Posterior cingulate gyrus (tissue), 11 donors: ENCODE results near the gene FMNL2.

ENCODE experiments used
- DNase-seq, 10 donors: peaks; one replicate each; pipeline versions ENCODE4 v3.0.0 to v3.0.0-alpha.2; 2020 to 2021; ENCODE audit warnings: mixed read lengths in 3 of 10
- intact Hi-C: fragments of 100-400 bp; cut with DNase I; formaldehyde crosslinking; loops from one replicate; pipeline ENCODE4 v1.15.1; 2023

FMNL2 gene

DNA sequence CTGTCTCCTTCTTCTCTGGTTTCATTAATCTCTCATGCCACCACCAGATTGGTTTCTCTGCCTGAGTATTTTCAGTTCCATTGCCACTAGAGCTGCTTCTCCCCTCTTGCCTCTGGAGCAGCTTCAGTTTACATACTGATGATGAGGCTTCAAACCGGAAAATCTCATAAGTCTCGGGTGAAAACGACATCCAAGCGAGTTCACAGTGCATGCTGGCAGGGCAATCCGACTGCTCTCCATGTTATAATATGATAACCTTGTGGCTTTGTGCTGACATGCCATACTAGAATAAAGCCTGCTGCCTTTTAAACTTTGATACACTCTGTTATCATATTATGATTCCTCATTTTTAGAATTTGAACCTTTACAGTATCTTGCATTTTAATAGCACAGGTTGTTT is 228.8 kb downstream of the FMNL2 start:
- intact Hi-C loops = loop anchor here (10.0 kb wide), 1 partner anchor 229 kb away; the partner anchor contains the start of gene FMNL2

GRCh38 chr2:152564754-152565551 is 230.0 kb downstream of the FMNL2 start:
- DNase-seq = no peak
- intact Hi-C loops = loop anchor here (10.0 kb wide), 1 partner anchor 230 kb away; the partner anchor contains the start of gene FMNL2

More for the DNA sequence above, 228.8 kb downstream of the FMNL2 start:
- no peak for DNase-seq

DNA sequence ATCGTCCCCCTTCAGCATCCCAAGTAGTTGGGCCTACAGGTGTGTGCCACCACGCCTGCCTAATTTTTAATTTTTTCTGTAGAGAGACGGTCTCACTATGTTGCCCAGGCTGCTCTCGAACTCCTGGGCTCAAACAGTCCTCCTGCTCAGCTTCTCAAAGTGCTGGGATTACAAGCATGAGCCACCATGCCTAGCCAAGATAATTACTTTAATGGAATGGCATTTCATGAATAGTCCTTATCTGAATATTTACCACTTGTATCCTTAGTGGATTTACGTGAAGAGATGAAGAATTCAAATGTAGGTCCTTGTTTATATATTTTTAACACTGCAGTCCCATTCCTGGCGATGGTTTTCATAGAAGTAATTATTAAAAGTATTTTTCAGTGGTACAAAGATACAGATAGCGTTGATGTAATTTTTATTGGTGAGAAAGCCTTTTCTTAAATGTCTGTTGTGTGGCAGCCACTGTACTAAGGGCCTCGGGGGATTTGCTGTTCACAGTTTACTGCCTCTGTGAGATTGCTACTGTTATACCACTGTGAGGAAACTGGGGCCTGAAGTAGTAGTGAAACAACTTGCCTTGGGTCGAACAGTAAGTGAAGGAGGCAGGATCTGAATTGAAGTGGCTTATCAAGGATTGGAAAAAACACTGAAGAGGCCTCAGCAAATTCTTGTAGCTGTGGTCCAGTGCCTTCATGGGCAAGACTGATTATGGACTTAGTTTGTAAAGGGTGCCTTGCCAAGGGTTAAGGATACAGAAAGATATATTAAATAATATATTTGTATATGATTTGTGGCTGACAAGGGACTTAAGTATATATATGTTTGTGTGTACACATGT is 231.1 kb downstream of the FMNL2 start:
- DNase-seq = no peak
- intact Hi-C loops = loop anchor here (10.0 kb wide), 1 partner anchor 231 kb away; the partner anchor contains the start of gene FMNL2

DNA sequence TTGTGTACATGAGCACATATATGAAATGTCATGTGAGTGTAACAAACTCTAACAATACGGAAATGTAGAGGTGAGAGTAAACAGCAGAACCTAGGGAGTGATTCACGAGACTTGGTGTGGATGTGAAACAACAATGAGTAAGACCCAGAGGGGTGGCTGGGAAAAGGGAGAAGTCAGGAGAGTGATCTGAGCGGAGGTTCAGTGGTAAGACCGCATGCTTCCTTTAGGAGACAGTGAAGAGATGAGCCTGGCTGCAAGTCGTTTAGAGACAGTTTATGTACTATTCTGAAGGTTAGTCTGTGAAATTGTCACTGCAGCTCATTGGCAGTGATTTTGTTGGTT is 231.7 kb downstream of the FMNL2 start:
- no peak for DNase-seq
- intact Hi-C loops = loop anchor here (10.0 kb wide), 1 partner anchor 232 kb away; the partner anchor contains the start of gene FMNL2

DNA sequence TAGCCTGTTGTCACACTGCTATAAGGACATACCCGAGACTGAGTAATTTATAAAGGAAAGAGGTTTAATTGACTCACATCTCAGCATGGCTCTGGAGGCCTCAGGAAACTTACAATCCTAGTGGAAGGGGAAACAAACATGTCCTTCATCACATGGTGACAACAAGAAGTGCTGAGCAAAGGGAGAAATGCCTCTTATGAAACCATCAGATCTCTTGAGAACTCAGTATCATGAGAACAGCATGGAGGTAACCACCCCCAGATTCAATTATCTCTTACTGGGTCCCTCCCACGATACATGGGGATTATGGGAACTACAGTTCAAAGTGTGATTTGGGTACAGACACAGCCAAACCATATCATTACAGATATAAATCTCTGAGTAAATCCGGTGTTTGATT is 233.6 kb downstream of the FMNL2 start:
- DNase-seq = no peak
- intact Hi-C loops = loop anchor here (10.0 kb wide), 1 partner anchor 234 kb away; the partner anchor contains the start of gene FMNL2

- no peak for DNase-seq
- intact Hi-C loops = loop anchor here (10.0 kb wide), 1 partner anchor 234 kb away; the partner anchor contains the start of gene FMNL2
Measured at GRCh38 chr2:152569186-152569585, 234.2 kb downstream of the FMNL2 start.

- intact Hi-C loops = no loop called here
Measured at GRCh38 chr2:152571048-152571766, 236.2 kb downstream of the FMNL2 start.

GRCh38 chr2:152572031-152572430 is 237.1 kb downstream of the FMNL2 start:
- no peak for DNase-seq
- intact Hi-C loops = no loop called here

More at GRCh38 chr2:152571048-152571766, 236.2 kb downstream of the FMNL2 start:
- peak in 3 of 10 donors; percentile 72 to 84 (median 84) for DNase-seq

DNA sequence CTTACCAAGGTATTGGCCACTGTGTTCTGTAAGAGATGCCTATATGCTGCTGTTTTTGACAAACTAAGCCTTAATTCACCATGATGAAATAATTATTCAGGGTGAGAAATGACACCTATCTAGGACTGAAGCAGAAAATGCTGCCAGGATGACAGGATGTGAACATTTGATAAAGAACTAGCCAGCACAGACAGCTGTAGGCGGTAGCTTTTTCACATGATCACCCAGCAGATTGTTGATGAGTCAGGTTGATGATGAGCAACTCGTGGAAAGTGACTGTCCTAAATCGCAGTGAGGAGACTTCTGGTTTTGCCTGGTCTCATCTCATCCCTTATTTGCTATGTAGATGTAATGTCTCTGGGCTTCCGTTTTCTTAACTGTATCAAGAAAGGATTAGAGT is 238.2 kb downstream of the FMNL2 start:
- peak in 5 of 10 donors; percentile 28 to 48 (median 45) for DNase-seq
- intact Hi-C loops = no loop called here

- DNase-seq = no peak
- intact Hi-C loops = no loop called here
Measured at GRCh38 chr2:152577579-152577978, 242.6 kb downstream of the FMNL2 start.

GRCh38 chr2:152578573-152578972 is 243.6 kb downstream of the FMNL2 start:
- DNase-seq = no peak
- intact Hi-C loops = no loop called here

DNA sequence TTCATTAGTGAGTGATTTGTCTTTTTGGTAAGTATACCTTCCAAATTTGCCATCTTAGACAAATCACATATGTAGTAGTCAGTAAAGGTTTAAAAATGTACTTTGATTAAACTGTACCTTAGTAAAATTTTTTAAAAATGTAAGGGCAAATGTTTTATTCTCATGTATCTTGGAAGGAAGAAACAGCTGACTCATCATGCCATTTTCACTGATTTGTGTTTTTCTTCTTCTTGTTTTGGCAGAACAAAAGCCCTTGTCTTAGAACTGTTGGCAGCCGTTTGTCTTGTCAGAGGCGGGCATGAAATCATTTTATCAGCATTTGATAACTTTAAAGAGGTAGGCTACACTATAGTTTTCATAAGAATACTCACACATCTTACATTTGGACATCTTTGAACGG is 245.7 kb downstream of the FMNL2 start:
- intact Hi-C loops = no loop called here
- no peak for DNase-seq

GRCh38 chr2:152581360-152581759 is 246.4 kb downstream of the FMNL2 start:
- peak in 1 of 10 donors; percentile 33 for DNase-seq
- intact Hi-C loops = no loop called here

GRCh38 chr2:152582081-152582480 is 247.1 kb downstream of the FMNL2 start:
- DNase-seq = no peak
- intact Hi-C loops = no loop called here

- no peak for DNase-seq
- intact Hi-C loops = no loop called here
Measured at GRCh38 chr2:152583512-152584229, 248.7 kb downstream of the FMNL2 start.

DNA sequence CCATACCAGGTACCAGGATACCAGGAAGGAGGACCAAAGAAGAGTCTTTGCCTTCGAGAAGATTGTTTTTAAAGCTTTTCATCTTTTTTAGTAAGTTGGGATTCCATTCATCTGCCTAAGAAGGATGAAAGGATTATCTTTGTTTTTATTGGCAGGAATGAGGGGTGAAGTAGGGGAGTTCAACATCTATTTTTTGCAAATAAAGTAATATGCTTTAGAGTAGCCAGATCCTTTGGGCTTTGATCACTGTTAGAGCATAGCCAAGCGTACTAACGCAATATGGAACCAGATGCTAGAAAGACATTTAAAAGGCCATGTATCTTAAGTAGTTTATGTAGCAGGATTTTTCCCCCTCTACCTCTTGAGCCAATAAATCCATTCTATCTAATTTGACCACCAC is 249.3 kb downstream of the FMNL2 start:
- no peak for DNase-seq
- intact Hi-C loops = no loop called here

DNA sequence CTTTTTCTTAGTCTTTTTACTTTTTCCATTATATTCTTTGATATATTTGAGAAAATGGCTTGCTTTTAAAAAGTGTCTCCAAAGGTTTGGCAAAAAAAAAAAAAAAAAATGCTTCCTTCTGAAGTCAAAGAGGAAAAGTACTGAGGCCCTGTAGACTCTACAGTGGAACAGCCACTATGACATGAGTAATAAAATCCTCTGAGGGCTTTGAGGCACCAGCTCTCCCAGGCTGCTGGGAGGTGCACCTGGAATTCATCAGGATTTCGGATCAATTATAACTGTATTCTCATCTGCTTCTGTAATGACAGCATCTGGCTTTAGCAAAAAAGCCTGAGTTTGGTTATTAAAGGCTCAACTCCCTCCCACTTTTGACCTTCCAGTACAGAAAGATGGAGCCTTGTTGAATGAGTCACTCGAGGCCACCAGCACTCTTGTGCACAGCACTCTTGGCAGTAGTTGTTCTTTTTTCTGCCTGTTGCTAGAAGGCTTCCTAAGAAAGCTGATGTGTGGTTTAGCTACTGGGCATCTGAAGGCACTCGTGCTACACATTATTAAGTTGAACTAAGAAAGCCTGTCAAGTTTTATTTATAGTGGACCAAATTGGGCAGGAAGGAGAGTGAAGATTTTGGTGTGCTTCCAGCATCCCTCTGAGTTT is 251.0 kb downstream of the FMNL2 start:
- DNase-seq = no peak
- intact Hi-C loops = loop anchor here (5.0 kb wide), 1 partner anchor 51 kb away; no protein-coding TSS in a partner anchor

DNA sequence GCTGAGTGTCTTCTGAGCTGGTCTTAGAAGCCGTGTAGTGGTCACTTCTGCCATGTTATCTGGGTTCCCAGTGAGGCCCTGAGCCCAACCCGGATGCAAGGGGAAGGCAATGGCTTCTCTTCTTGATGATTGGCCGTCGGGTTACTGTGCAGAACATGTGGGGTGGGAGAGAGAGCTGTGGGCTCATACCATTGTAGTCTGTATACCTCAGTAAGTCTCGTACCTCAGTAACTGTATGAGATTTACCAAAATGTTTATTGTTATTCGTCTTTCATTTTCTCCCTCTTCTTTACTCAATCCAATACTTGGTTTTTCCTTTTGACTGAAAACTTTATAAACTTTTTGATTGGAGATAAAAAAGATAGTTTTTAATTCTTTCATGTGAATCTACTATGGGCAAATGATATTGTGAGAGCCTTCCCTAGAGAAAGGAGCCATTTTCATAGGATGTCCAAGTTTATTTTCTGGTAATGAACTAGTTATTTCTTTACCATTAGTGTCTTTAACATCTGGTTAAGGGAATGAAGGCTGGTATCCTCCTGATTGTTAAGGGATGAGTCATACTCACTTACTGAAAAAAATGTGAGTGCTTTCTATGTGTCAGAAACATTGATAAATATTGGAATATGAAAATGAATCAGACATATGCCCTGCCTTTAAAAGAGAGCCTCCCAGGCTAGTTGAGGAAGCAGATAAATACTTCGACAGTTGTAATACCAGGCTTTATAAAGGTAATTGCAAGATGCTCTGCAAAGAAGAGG is 252.4 kb downstream of the FMNL2 start:
- no peak for DNase-seq
- intact Hi-C loops = loop anchor here (5.0 kb wide), 1 partner anchor 50 kb away; no protein-coding TSS in a partner anchor
